Upper lobe of left lung (tissue), 6 donors: Measurements from ENCODE around the gene PDE1C. TPM values are rescaled to one million over a fixed set of nuclear protein-coding genes. Genes with fewer than 3 reads are reported as not detected.

ENCODE experiments used
- ATAC-seq, 2 donors: fragments of 200-7000 bp; cut with Tn5 transposase; one replicate each; pipeline ENCODE4 v1.9.1; 2022; ENCODE audit warnings: mild to moderate bottlenecking in 2 of 2, moderate library complexity in 2 of 2; ENCODE audit not compliant: low FRiP score in 2 of 2
- DNase-seq, 2 donors: peaks; one replicate each; pipeline ENCODE4 v3.0.0-alpha.2; 2019 to 2020
- H3K27ac ChIP-seq, 4 donors: fragments of 200-600 bp; sonication (generic); one replicate each; pipeline ENCODE4 v1.5.1; 2016 to 2019
- H3K27me3 ChIP-seq, 4 donors: fragments of 200-600 bp; sonication (generic); one replicate each; pipeline ENCODE4 v1.5.1; 2017 to 2019
- H3K36me3 ChIP-seq, 4 donors: fragments of 200-600 bp; sonication (generic); one replicate each; pipeline ENCODE4 v1.5.1; 2016 to 2019
- H3K4me1 ChIP-seq, 4 donors: fragments of 200-600 bp; sonication (generic); one replicate each; pipeline ENCODE4 v1.5.1; 2018 to 2019
- H3K4me3 ChIP-seq, 4 donors: fragments of 200-600 bp; sonication (generic); one replicate each; pipeline ENCODE4 v1.5.1; 2017 to 2019; ENCODE audit warnings: mild to moderate bottlenecking in 2 of 4, moderate library complexity in 1 of 4
- H3K9me3 ChIP-seq, 4 donors: fragments of 200-600 bp; sonication (generic); one replicate each; pipeline ENCODE4 v1.5.1; 2018 to 2019
- CTCF ChIP-seq, 6 experiments: fragments of 450-650 bp in 4 of 6; fragments of 200-600 bp in 2 of 6; sonication (generic) in 2 of 6; IDR thresholded peaks; one replicate each; pipeline ENCODE4 v1.5.1; 2016 to 2019; ENCODE audit warnings: antibody characterized with exemption in 6 of 6
- EP300 ChIP-seq, 4 donors: sonication (generic); formaldehyde crosslinking; IDR thresholded peaks; one replicate each; pipeline ENCODE4 v1.5.1; 2017; ENCODE audit warnings: antibody characterized with exemption in 4 of 4, control low read depth in 2 of 4
- POLR2A ChIP-seq, 4 donors: fragments of 450-650 bp; IDR thresholded peaks; one replicate each; pipeline ENCODE4 v1.5.1; 2016 to 2017; ENCODE audit warnings: antibody characterized with exemption in 4 of 4, mild to moderate bottlenecking in 2 of 4
- POLR2AphosphoS5 ChIP-seq, 2 donors: sonication (generic); formaldehyde crosslinking; IDR thresholded peaks; one replicate each; pipeline ENCODE4 v1.5.1; 2017; ENCODE audit warnings: antibody characterized with exemption in 2 of 2
- WGBS, 2 donors: methylation state at CpG; one replicate each; pipeline ENCODE4 v1.1.5; 2017 to 2018; 5-methylcytosine and 5-hydroxymethylcytosine counted together
- total RNA-seq, 6 donors: library from RNA; depleted of rRNA in 4 of 6; stranded (reverse); fragments of >200 nt in 4 of 6; gene quantifications; one replicate each; pipeline versions ENCODE4 v1.1.0 to v1.2.1, GENCODE V29; 2016 to 2021
- donor health status: DM: no; HTN: no; CAD: no; lungs with moderate emphysema.
- donor health status: DM: no; HTN: yes; CAD: no; lungs with severe emphysema.

Gene PDE1C
- total RNA-seq, 6 donors from 2014 or later: 5.6 to 38.8 (median 11.3) TPM

GRCh38 chr7:31855530-31855929 lies 214.7 kb downstream of the PDE1C start:
- Histone ChIP-seq H3K36me3 (no peaks in the 10 kb centered on the region), H3K4me3 (no peak overlapping the region), H3K27me3 (no peaks in the 10 kb centered on the region), H3K9me3 (no peaks in the 10 kb centered on the region), H3K4me1 (no peaks in the 10 kb centered on the region), H3K27ac (no peak overlapping the region)
- ATAC-seq: no peak
- DNase-seq: no peak
- TF ChIP-seq POLR2A (IDR thresholded peaks at IDR 0.05) (no peak), CTCF (IDR thresholded peaks at IDR 0.05) (no peak), POLR2AphosphoS5 (IDR thresholded peaks at IDR 0.05) (no peak), EP300 (IDR thresholded peaks at IDR 0.05) (no peak)
- WGBS, 2 donors: 65 to 87% methylated on average over 1 of the region's 1 CpG

GRCh38 chr7:31853380-31853779 lies 216.8 kb downstream of the PDE1C start:
- H3K27ac ChIP-seq: no peak overlapping the region
- no peaks in the 10 kb centered on the region for H3K9me3 ChIP-seq
- 74 to 87% methylated on average over 5 of the region's 5 CpGs for WGBS, 2 donors

GRCh38 chr7:31852462-31852861 lies 217.7 kb downstream of the PDE1C start:
- ATAC-seq: no peak

More at GRCh38 chr7:31853380-31853779, 216.8 kb downstream of the PDE1C start:
- Histone ChIP-seq H3K4me3 (no peak overlapping the region), H3K36me3 (no peaks in the 10 kb centered on the region), H3K4me1 (no peaks in the 10 kb centered on the region), H3K27me3 (no peaks in the 10 kb centered on the region)
- no peak for DNase-seq
- no peak for ATAC-seq
- TF ChIP-seq POLR2A (IDR thresholded peaks at IDR 0.05) (no peak), POLR2AphosphoS5 (IDR thresholded peaks at IDR 0.05) (no peak), EP300 (IDR thresholded peaks at IDR 0.05) (no peak), CTCF (IDR thresholded peaks at IDR 0.05) (no peak)

GRCh38 chr7:31851119-31851518 lies 219.1 kb downstream of the PDE1C start:
- no peaks in the 10 kb centered on the region for H3K27me3 ChIP-seq
- H3K9me3 ChIP-seq: no peaks in the 10 kb centered on the region
- H3K36me3 ChIP-seq: no peaks in the 10 kb centered on the region
- H3K4me1 ChIP-seq: no peaks in the 10 kb centered on the region
- no peak overlapping the region for H3K27ac ChIP-seq
- no peak for ATAC-seq
- no peak for DNase-seq
- H3K4me3 ChIP-seq: no peak overlapping the region
- WGBS, 2 donors: 59 to 66% methylated on average over 2 of the region's 2 CpGs
- TF ChIP-seq CTCF (IDR thresholded peaks at IDR 0.05) (no peak), POLR2AphosphoS5 (IDR thresholded peaks at IDR 0.05) (no peak), POLR2A (IDR thresholded peaks at IDR 0.05) (no peak), EP300 (IDR thresholded peaks at IDR 0.05) (no peak)

More at GRCh38 chr7:31852462-31852861, 217.7 kb downstream of the PDE1C start:
- H3K27ac ChIP-seq: no peak overlapping the region
- DNase-seq: no peak
- WGBS, 2 donors: 67 to 80% methylated on average over 2 of the region's 2 CpGs
- H3K27me3 ChIP-seq: no peaks in the 10 kb centered on the region
- TF ChIP-seq CTCF (IDR thresholded peaks at IDR 0.05) (no peak), POLR2AphosphoS5 (IDR thresholded peaks at IDR 0.05) (no peak), EP300 (IDR thresholded peaks at IDR 0.05) (no peak), POLR2A (IDR thresholded peaks at IDR 0.05) (no peak)
- H3K4me1 ChIP-seq: no peaks in the 10 kb centered on the region
- no peaks in the 10 kb centered on the region for H3K9me3 ChIP-seq
- H3K4me3 ChIP-seq: no peak overlapping the region
- H3K36me3 ChIP-seq: no peaks in the 10 kb centered on the region

GRCh38 chr7:31850601-31851000 lies 219.6 kb downstream of the PDE1C start:
- Histone ChIP-seq H3K4me3 (no peak overlapping the region), H3K27me3 (no peaks in the 10 kb centered on the region), H3K27ac (no peak overlapping the region), H3K36me3 (no peaks in the 10 kb centered on the region), H3K4me1 (no peaks in the 10 kb centered on the region), H3K9me3 (peaks cover 0 to 2% (median 0%) of the 10 kb centered on the region in 4 donors)
- DNase-seq (no peak), ATAC-seq (no peak)
- WGBS, 2 donors: 90 to 91% methylated on average over 4 of the region's 4 CpGs
- TF ChIP-seq CTCF (IDR thresholded peaks at IDR 0.05): no peak
- no peak for TF ChIP-seq POLR2A (IDR thresholded peaks at IDR 0.05)
- no peak for TF ChIP-seq POLR2AphosphoS5 (IDR thresholded peaks at IDR 0.05)
- TF ChIP-seq EP300 (IDR thresholded peaks at IDR 0.05): no peak
